ENCODE measurements around the gene CEP164.

CEP164 gene

GRCh38 chr11:117462864-117463247 is 135.2 kb downstream of the CEP164 start:
- Histone ChIP-seq H3K9me3 (ENCODE audit: control insufficient read depth, insufficient read depth, low read length) (no peaks in the 10 kb centered on the region), H3K9ac (ENCODE audit: low read depth, low read length) (no peak overlapping the region), H3K4me1 (ENCODE audit: insufficient read depth, low read length) (no peaks in the 10 kb centered on the region; the same call in 1 of the 2 replicates), H3K36me3 (ENCODE audit: insufficient read depth, low read length) (no peaks in the 10 kb centered on the region)

Data from ES-I3 (cell line).